HG03045 (cell line): Measurements from ENCODE around the gene MAPT.

Experiments used
- ATAC-seq: cut with Tn5 transposase; IDR thresholded peaks from one replicate; pipeline ENCODE4 v1.9.1; 2021; ENCODE audit warnings: mild to moderate bottlenecking, moderate library complexity; ENCODE audit not compliant: unreplicated experiment

The MAPT gene

DNA sequence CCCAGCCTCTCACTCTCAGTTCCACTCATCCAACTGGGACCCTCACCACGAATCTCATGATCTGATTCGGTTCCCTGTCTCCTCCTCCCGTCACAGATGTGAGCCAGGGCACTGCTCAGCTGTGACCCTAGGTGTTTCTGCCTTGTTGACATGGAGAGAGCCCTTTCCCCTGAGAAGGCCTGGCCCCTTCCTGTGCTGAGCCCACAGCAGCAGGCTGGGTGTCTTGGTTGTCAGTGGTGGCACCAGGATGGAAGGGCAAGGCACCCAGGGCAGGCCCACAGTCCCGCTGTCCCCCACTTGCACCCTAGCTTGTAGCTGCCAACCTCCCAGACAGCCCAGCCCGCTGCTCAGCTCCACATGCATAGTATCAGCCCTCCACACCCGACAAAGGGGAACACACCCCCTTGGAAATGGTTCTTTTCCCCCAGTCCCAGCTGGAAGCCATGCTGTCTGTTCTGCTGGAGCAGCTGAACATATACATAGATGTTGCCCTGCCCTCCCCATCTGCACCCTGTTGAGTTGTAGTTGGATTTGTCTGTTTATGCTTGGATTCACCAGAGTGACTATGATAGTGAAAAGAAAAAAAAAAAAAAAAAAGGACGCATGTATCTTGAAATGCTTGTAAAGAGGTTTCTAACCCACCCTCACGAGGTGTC is 131.3 kb downstream of the MAPT start:
- no peak for ATAC-seq

- no peak for ATAC-seq
Observed at GRCh38 chr17:46026166-46027047, 132.1 kb downstream of the MAPT start.

DNA sequence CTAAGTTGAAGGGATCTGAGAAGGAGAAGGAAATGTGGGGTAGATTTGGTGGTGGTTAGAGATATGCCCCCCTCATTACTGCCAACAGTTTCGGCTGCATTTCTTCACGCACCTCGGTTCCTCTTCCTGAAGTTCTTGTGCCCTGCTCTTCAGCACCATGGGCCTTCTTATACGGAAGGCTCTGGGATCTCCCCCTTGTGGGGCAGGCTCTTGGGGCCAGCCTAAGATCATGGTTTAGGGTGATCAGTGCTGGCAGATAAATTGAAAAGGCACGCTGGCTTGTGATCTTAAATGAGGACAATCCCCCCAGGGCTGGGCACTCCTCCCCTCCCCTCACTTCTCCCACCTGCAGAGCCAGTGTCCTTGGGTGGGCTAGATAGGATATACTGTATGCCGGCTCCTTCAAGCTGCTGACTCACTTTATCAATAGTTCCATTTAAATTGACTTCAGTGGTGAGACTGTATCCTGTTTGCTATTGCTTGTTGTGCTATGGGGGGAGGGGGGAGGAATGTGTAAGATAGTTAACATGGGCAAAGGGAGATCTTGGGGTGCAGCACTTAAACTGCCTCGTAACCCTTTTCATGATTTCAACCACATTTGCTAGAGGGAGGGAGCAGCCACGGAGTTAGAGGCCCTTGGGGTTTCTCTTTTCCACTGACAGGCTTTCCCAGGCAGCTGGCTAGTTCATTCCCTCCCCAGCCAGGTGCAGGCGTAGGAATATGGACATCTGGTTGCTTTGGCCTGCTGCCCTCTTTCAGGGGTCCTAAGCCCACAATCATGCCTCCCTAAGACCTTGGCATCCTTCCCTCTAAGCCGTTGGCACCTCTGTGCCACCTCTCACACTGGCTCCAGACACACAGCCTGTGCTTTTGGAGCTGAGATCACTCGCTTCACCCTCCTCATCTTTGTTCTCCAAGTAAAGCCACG is 133.0 kb downstream of the MAPT start:
- no peak for ATAC-seq

GRCh38 chr17:46027976-46028325 is 133.6 kb downstream of the MAPT start:
- no peak for ATAC-seq

DNA sequence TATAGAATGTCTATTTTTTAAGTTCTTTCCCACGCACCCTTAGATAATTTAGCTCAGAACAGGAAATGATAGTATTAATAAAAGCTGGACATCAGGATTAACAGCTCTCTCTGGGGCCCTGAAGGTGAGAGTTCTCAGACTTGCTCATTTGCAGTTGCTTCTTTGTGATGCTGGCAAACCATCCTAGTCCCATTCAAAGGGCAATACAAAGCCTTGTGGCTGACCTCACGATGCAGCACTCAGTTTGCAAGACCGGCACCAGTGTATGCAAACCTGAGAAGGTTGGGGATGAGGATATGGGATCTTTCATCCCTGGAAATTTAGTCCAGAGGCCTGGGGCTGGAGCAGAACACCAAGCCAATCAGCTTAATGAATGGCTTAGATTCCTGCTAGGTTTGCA is 134.0 kb downstream of the MAPT start:
- ATAC-seq, result no peak

- no peak for ATAC-seq
Observed at GRCh38 chr17:46028981-46029565, 134.7 kb downstream of the MAPT start.

DNA sequence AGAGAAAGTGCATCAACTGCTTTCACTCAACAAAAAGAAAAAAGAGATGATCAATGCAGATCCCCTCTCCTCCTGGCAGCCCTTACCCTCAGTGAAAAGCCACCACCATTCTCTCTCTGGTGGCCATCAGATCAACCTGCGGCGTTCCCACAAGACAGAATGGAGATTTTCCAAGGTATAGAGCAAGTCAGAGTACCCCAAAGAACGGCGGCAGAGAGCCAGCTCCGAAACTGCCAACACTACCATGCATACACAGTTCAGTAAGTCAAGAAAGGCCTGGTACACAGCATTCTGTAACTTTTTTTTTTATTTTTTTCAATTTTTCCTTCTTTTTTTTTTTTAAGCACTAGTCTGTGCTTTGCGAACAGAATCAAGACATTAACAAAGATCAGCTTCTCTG is 135.3 kb downstream of the MAPT start:
- no peak for ATAC-seq

- no peak for ATAC-seq
Observed at GRCh38 chr17:46030752-46031151, 136.4 kb downstream of the MAPT start.

DNA sequence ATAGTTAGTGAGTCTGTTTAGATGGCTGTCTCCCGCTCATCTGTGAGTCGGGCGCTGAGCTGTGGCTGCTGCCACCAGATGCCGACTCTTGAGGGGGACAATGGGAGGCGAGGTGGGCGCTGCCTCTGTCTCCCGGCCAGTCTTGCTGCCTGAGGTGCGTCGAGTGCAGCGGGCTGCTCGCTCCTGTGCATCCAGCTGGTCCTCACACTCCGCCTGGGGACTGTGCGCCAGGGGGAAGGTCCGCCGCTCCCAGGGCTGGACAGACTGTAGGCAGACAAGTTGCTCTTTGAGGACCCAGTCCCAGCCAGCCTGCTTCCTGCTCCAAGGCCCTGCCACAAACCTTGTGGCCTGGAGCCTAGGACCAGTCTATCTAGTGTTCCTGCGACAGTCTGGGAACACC is 137.1 kb downstream of the MAPT start:
- ATAC-seq, result no peak

DNA sequence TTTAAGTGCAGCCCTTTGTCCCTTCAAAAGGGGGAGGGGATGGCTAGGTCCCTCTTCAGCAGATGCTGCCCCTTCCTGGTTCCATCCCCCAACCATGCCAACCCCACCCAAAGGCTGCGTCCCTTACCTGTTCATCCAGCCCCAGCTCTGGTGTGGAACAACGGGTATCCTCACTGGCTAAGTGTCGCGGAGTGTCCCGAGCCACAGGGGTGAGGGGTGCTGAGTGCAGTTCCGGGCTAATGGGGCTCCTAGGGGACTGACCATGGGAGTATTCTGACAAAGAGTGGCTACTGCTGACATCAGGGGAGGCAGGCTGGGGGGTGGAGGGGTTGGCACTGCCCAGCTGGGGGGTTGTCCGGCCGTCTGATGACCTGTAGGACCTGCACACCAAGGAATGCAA is 137.6 kb downstream of the MAPT start:
- ATAC-seq, result no peak

- ATAC-seq, result no peak
Observed at GRCh38 chr17:46032909-46033308, 138.6 kb downstream of the MAPT start.

- no peak for ATAC-seq
Observed at GRCh38 chr17:46033392-46033791, 139.0 kb downstream of the MAPT start.

GRCh38 chr17:46035112-46035818 is 140.9 kb downstream of the MAPT start:
- ATAC-seq, result no peak

- ATAC-seq, result no peak
Observed at GRCh38 chr17:46036491-46036890, 142.1 kb downstream of the MAPT start.

GRCh38 chr17:46037722-46038255 is 143.4 kb downstream of the MAPT start:
- ATAC-seq, result no peak

DNA sequence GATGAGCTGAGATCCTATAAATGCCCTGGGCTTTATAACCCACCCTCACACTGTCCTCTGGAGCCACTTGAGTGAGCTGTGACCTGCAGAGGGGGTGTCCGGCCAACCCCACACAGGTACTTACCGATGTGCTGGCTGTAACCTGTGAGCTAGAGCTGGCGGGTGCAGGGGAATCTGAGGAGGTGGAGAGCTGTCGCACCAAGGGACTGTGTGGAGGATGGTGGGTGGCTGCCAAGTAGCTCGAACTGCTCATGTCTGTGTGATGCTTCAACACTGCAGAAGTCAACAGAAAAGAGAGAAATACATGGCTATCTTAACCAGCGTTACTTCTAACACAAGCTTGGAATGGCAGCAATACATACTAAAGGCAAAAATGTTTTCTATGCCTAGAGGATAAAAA is 144.1 kb downstream of the MAPT start:
- ATAC-seq, result no peak

GRCh38 chr17:46038937-46039336 is 144.6 kb downstream of the MAPT start:
- ATAC-seq, result no peak

DNA sequence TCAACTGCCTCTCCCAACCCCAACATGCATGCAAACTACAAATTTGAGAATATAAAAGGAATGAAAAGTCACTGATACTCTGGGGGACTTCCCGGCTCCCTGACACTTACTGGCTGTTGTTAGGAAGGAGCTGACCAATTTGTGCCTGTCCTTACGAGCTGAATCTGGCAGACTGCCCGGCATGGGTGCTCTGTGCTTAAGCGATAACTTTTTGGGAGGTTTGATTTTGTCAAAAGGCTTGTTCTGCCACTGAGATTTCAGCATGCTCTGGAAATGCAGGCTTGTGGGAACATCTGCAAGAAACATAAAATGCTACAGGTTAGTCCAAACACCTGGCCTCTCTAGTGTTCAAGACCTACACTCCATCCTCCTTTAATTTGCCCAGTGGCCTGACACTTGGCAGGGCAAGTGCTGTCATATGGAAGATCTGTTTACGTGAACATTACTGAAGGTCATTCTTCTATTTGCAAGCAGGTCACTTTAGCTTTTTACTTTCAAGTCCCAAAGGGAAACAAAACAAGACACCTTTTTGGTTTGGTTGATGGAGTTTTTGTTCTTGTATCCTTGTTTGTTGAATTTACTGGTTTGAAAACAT is 145.3 kb downstream of the MAPT start:
- no peak for ATAC-seq

GRCh38 chr17:46042246-46042645 is 147.9 kb downstream of the MAPT start:
- no peak for ATAC-seq

- no peak for ATAC-seq
Observed at GRCh38 chr17:46042925-46043324, 148.6 kb downstream of the MAPT start.
